Activated T-helper 9 cell treated with anti-CD3 and anti-CD28 coated beads, Interleukin-2, amount 50 U/mL, for 16 hours (primary cell): ENCODE measurements around the gene HSPA5.

Source experiments
- DNase-seq: peaks from one replicate; pipeline ENCODE4 v3.0.0-alpha.2; 2020; ENCODE audit warnings: low read depth

HSPA5 gene

DNA sequence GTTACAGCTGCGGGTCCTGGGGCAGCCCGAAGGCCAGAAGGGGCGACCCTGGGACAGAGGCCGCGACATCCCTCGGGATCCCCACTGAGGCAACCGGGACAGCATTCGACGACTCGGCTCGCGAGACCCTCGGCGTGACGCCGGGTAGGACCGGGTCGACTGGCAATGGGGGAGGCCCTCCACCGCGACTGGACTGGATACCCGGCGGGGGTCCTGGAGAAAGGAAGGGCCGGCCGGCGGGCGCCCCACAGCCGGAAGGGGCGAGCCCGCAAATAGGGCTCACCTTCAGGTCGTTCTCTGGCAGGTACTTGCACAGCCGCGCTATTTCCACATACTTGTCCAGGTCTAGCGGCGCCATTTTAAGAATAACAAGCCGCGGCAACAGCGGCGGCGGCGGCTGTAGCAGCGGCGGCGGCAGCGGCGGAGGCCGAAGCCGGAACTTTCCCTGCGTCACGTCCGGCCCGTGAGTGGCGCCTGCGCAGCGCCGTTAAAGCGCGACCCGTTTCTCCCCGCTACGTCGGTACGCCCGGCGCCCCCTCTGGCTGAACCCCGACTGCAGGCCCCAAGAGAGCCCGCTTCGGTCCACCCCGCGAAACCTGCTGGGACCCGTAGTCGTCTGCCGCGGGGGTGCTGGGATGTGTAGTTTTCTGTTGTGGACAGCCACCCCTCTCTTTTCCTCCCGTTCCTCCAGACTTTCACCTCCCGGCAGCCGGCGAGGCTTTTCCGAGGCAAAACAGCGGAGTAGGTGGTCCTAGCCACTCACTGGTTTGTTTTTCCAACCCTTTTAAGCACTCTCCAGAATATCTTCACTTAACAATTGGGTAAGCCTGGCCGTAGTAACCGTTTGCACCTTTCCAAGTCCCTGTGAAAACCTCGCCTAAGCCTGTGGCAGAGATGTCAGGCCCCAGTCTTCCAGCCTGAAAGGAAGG, 51.5 kb downstream of the HSPA5 start, which contains the start of gene PPP6C:
PPP6C (minus strand) TSS at position 443 of the 929 bp plus-strand sequence; CDS start at position 358, 85 bp downstream.
- peak; percentile 96 for DNase-seq

DNA sequence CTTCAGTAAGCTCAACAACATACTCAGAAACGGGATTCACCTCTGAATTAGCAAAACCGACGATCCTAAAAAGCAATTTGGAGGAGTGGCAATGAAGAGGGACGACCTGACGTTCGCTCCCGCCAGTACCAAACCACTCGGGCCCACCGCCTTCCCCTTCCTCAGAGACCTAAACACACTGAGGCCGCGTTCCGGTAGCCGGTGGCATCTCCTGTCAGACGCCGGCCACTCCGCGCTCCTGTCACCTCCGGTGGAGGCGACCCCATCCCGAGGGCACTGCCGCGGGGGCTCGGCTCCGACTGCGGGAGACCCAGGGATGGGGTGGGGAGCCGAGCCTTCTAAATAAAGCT, 52.2 kb downstream of the HSPA5 start:
- DNase-seq, result peak; percentile 19
